ENCODE data around the gene PRCP. TPM values are rescaled to one million over a fixed set of nuclear protein-coding genes. Genes with fewer than 3 reads are reported as not detected.

The PRCP gene
- total RNA-seq, 1 experiment from 2014 or later = 53.9 TPM

GRCh38 chr11:82787981-82788380 lies 112.2 kb downstream of the PRCP start (continued):
- TF ChIP-seq ZNF425 (CRISPR knock-in tag; conservative IDR thresholded peaks at IDR 0.05) = no peak
- no peak for TF ChIP-seq ERG (CRISPR knock-in tag; IDR thresholded peaks at IDR 0.05)

GRCh38 chr11:82786836-82787235 lies 113.4 kb downstream of the PRCP start:
- DNase-seq (ENCODE audit: low spot score) (no peak), ATAC-seq (no peak)
- Mint-ChIP-seq H3K27ac (no peak overlapping the region), H3K36me3 (no peaks in the 10 kb centered on the region), H3K4me3 (no peak overlapping the region), H3K27me3 (ENCODE audit: low read depth) (no peaks in the 10 kb centered on the region), H3K4me1 (no peaks in the 10 kb centered on the region), H3K9me3 (peaks cover 14% of the 10 kb centered on the region)
- CTCF ChIA-PET = interaction anchor here (1.2 kb wide), 1 partner anchor 11 kb away, joined by 5 read pairs; no protein-coding TSS in a partner anchor
- TF ChIP-seq CBFB (CRISPR knock-in tag; IDR thresholded peaks at IDR 0.05; ENCODE audit: low read depth) (no peak), ZBTB43 (CRISPR knock-in tag; IDR thresholded peaks at IDR 0.05) (no peak), GRHL2 (CRISPR knock-in tag; IDR thresholded peaks at IDR 0.05; ENCODE audit: insufficient replicate concordance, severe bottlenecking) (no peak), ZNF671 (CRISPR knock-in tag; IDR thresholded peaks at IDR 0.05) (no peak)
- POLR2A ChIA-PET = no interaction called here

GRCh38 chr11:82786001-82786400 lies 114.2 kb downstream of the PRCP start:
- ATAC-seq = no peak
- no peaks in the 10 kb centered on the region for H3K36me3 Mint-ChIP-seq
- DNase-seq (ENCODE audit: low spot score) = no peak
- ChIA-PET POLR2A (no interaction called here), CTCF (no interaction called here)
- TF ChIP-seq IRF2 (CRISPR knock-in tag; IDR thresholded peaks at IDR 0.05; ENCODE audit: borderline replicate concordance, low read depth) (no peak), NFE2L1 (CRISPR knock-in tag; IDR thresholded peaks at IDR 0.05) (no peak), CBFB (CRISPR knock-in tag; IDR thresholded peaks at IDR 0.05; ENCODE audit: low read depth) (no peak), ZNF138 (CRISPR knock-in tag; conservative IDR thresholded peaks at IDR 0.05) (no peak), ZNF232 (CRISPR knock-in tag; IDR thresholded peaks at IDR 0.05) (no peak), NR3C1 (CRISPR knock-in tag; conservative IDR thresholded peaks at IDR 0.05; ENCODE audit: low read depth) (no peak), HMGA2 (CRISPR knock-in tag; IDR thresholded peaks at IDR 0.05) (no peak), GTF2I (CRISPR knock-in tag; conservative IDR thresholded peaks at IDR 0.05) (no peak), ELF4 (CRISPR knock-in tag; IDR thresholded peaks at IDR 0.05; ENCODE audit: low read depth) (no peak), RELA (CRISPR knock-in tag; IDR thresholded peaks at IDR 0.05; ENCODE audit: borderline replicate concordance) (no peak), ZNF263 (CRISPR knock-in tag; IDR thresholded peaks at IDR 0.05; ENCODE audit: low read depth) (no peak), TP53 (CRISPR knock-in tag; IDR thresholded peaks at IDR 0.05) (no peak), ZNF317 (CRISPR knock-in tag; IDR thresholded peaks at IDR 0.05; ENCODE audit: borderline replicate concordance, low read depth) (no peak), SMAD3 (CRISPR knock-in tag; IDR thresholded peaks at IDR 0.05; ENCODE audit: borderline replicate concordance) (no peak)
- H3K4me1 Mint-ChIP-seq = no peaks in the 10 kb centered on the region
- no peak overlapping the region for H3K27ac Mint-ChIP-seq
- H3K9me3 Mint-ChIP-seq = peaks cover 20% of the 10 kb centered on the region
- no peak overlapping the region for H3K4me3 Mint-ChIP-seq
- H3K27me3 Mint-ChIP-seq (ENCODE audit: low read depth) = no peaks in the 10 kb centered on the region
